IgD-negative memory B cell (primary cell): ENCODE measurements around the gene DPH2. TPM values are rescaled to one million over a fixed set of nuclear protein-coding genes. Genes with fewer than 3 reads are reported as not detected.

ENCODE experiments used
- H3K27ac Mint-ChIP-seq, 3 donors: one replicate each; pipeline ENCODE4 v1.8.0; 2020 to 2022; ENCODE audit warnings: mild to moderate bottlenecking in 3 of 3, mixed read lengths in 3 of 3, moderate library complexity in 1 of 3
- H3K27me3 Mint-ChIP-seq: one replicate; pipeline ENCODE4 v1.8.0; 2021; ENCODE audit warnings: mixed read lengths
- H3K36me3 Mint-ChIP-seq: one replicate; pipeline ENCODE4 v1.8.0; 2020; ENCODE audit warnings: mild to moderate bottlenecking, mixed read lengths
- H3K4me1 Mint-ChIP-seq, 3 donors: one replicate each; pipeline ENCODE4 v1.8.0; 2020 to 2022; ENCODE audit warnings: mixed read lengths in 3 of 3, mild to moderate bottlenecking in 1 of 3
- H3K4me3 Mint-ChIP-seq, 4 donors: one replicate each; pipeline ENCODE4 v1.8.0; 2020 to 2022; ENCODE audit warnings: mild to moderate bottlenecking in 4 of 4, mixed read lengths in 4 of 4, moderate library complexity in 3 of 4
- H3K9me3 Mint-ChIP-seq, 3 donors: one replicate each; pipeline ENCODE4 v1.8.0; 2020 to 2021; ENCODE audit warnings: mixed read lengths in 3 of 3, mild to moderate bottlenecking in 1 of 3
- polyA plus RNA-seq: library from polyadenylated mRNA; unstranded; fragments of 300-500 nt; fragmentation: Illumina TruSeq; gene quantifications from one replicate; pipeline ENCODE4 v1.2.3, GENCODE V29; 2021

DPH2 gene
- 38.4 TPM for polyA plus RNA-seq

GRCh38 chr1:43969746-43970466 is at the start of gene DPH2:
Gene DPH2, plus strand, starts transcription at chr1:43970010. Its CDS starts 166 bp downstream, at chr1:43970176.
- H3K4me3 Mint-ChIP-seq = peak within 1 kb of the TSS; percentile 93 to 99 (median 96)
- H3K9me3 Mint-ChIP-seq = peaks cover 0 to 2% (median 0%) of the 10 kb centered on the region in 3 donors
- H3K4me1 Mint-ChIP-seq = peaks cover 15 to 16% (median 16%) of the 10 kb centered on the region in 3 donors
- H3K27ac Mint-ChIP-seq = peak within 1 kb of the TSS; percentile 40 to 92 (median 63)
- peaks cover 2% of the 10 kb centered on the region for H3K36me3 Mint-ChIP-seq
- H3K27me3 Mint-ChIP-seq = no peaks in the 10 kb centered on the region

GRCh38 chr1:43921022-43921421 is 48.8 kb upstream of the DPH2 start:
- peaks cover 10% of the 10 kb centered on the region for H3K36me3 Mint-ChIP-seq
- peak overlapping the region in 1 of 4 donors; percentile 38 for H3K4me3 Mint-ChIP-seq

GRCh38 chr1:43924516-43924915 is 45.3 kb upstream of the DPH2 start:
- Mint-ChIP-seq H3K27me3 (no peaks in the 10 kb centered on the region), H3K4me3 (no peak overlapping the region), H3K27ac (no peak overlapping the region), H3K36me3 (peaks cover 10% of the 10 kb centered on the region), H3K4me1 (no peaks in the 10 kb centered on the region), H3K9me3 (no peaks in the 10 kb centered on the region)

More at GRCh38 chr1:43921022-43921421, 48.8 kb upstream of the DPH2 start:
- no peaks in the 10 kb centered on the region for H3K4me1 Mint-ChIP-seq
- H3K27me3 Mint-ChIP-seq = no peaks in the 10 kb centered on the region
- H3K9me3 Mint-ChIP-seq = no peaks in the 10 kb centered on the region
- H3K27ac Mint-ChIP-seq = no peak overlapping the region

GRCh38 chr1:43925846-43926245 is 44.0 kb upstream of the DPH2 start:
- H3K4me1 Mint-ChIP-seq = no peaks in the 10 kb centered on the region
- no peaks in the 10 kb centered on the region for H3K9me3 Mint-ChIP-seq
- no peak overlapping the region for H3K4me3 Mint-ChIP-seq
- no peaks in the 10 kb centered on the region for H3K27me3 Mint-ChIP-seq
- no peak overlapping the region for H3K27ac Mint-ChIP-seq
- peaks cover 10% of the 10 kb centered on the region for H3K36me3 Mint-ChIP-seq

GRCh38 chr1:43930168-43930948 is 39.5 kb upstream of the DPH2 start:
- H3K27me3 Mint-ChIP-seq = peaks cover 19% of the 10 kb centered on the region
- no peak overlapping the region for H3K27ac Mint-ChIP-seq
- no peak overlapping the region for H3K4me3 Mint-ChIP-seq

GRCh38 chr1:43930949-43931275 is 38.9 kb upstream of the DPH2 start:
- Mint-ChIP-seq H3K27me3 (peaks cover 25% of the 10 kb centered on the region), H3K9me3 (no peaks in the 10 kb centered on the region), H3K4me3 (no peak overlapping the region), H3K27ac (no peak overlapping the region), H3K4me1 (peaks cover 0 to 8% (median 4%) of the 10 kb centered on the region in 3 donors), H3K36me3 (peaks cover 2% of the 10 kb centered on the region)

More at GRCh38 chr1:43930168-43930948, 39.5 kb upstream of the DPH2 start:
- H3K9me3 Mint-ChIP-seq = no peaks in the 10 kb centered on the region
- peaks cover 0 to 6% (median 4%) of the 10 kb centered on the region in 3 donors for H3K4me1 Mint-ChIP-seq
- peaks cover 3% of the 10 kb centered on the region for H3K36me3 Mint-ChIP-seq

- peaks cover 0 to 8% (median 4%) of the 10 kb centered on the region in 3 donors for H3K4me1 Mint-ChIP-seq
- no peak overlapping the region for H3K4me3 Mint-ChIP-seq
- H3K36me3 Mint-ChIP-seq = no peaks in the 10 kb centered on the region
These were observed 37.8 kb upstream of the DPH2 start for GRCh38 chr1:43931711-43932660.

GRCh38 chr1:43932786-43933385 is 36.9 kb upstream of the DPH2 start:
- Mint-ChIP-seq H3K4me3 (peak overlapping the region in 2 of 4 donors; percentile 33 to 41), H3K27me3 (peaks cover 25% of the 10 kb centered on the region), H3K9me3 (no peaks in the 10 kb centered on the region), H3K27ac (peak overlapping the region in 2 of 3 donors; percentile 9 to 16), H3K36me3 (no peaks in the 10 kb centered on the region), H3K4me1 (peaks cover 0 to 8% (median 4%) of the 10 kb centered on the region in 3 donors)

More at GRCh38 chr1:43931711-43932660, 37.8 kb upstream of the DPH2 start:
- peaks cover 25% of the 10 kb centered on the region for H3K27me3 Mint-ChIP-seq
- H3K9me3 Mint-ChIP-seq = no peaks in the 10 kb centered on the region
- no peak overlapping the region for H3K27ac Mint-ChIP-seq

- Mint-ChIP-seq H3K4me1 (peaks cover 0 to 8% (median 4%) of the 10 kb centered on the region in 3 donors), H3K9me3 (no peaks in the 10 kb centered on the region), H3K27ac (peak within 1 kb of the TSS; percentile 9 to 31 (median 16)), H3K4me3 (peak within 1 kb of the TSS in 3 of 4 donors; percentile 25 to 72 (median 51)), H3K36me3 (peaks cover 2% of the 10 kb centered on the region), H3K27me3 (peaks cover 25% of the 10 kb centered on the region)
These were observed 36.3 kb upstream of the DPH2 start, which contains the start of gene ARTN for GRCh38 chr1:43933386-43934100. Gene ARTN, plus strand, starts transcription at chr1:43933801. Its CDS starts 1,856 bp downstream, at chr1:43935657.

GRCh38 chr1:43934101-43934985 is 35.5 kb upstream of the DPH2 start:
- Mint-ChIP-seq H3K4me3 (peak overlapping the region in 3 of 4 donors; percentile 25 to 72 (median 51)), H3K27ac (peak overlapping the region in 1 of 3 donors; percentile 31), H3K36me3 (peaks cover 4% of the 10 kb centered on the region), H3K27me3 (peaks cover 25% of the 10 kb centered on the region), H3K9me3 (no peaks in the 10 kb centered on the region), H3K4me1 (peaks cover 0 to 8% (median 4%) of the 10 kb centered on the region in 3 donors)

- Mint-ChIP-seq H3K9me3 (no peaks in the 10 kb centered on the region), H3K4me3 (peak overlapping the region in 1 of 4 donors; percentile 72), H3K27me3 (peaks cover 25% of the 10 kb centered on the region), H3K36me3 (peaks cover 4% of the 10 kb centered on the region), H3K4me1 (peaks cover 0 to 8% (median 4%) of the 10 kb centered on the region in 3 donors), H3K27ac (no peak overlapping the region)
These were observed 34.9 kb upstream of the DPH2 start for GRCh38 chr1:43934986-43935324.

GRCh38 chr1:43935711-43936427 is 33.9 kb upstream of the DPH2 start:
- H3K36me3 Mint-ChIP-seq = peaks cover 4% of the 10 kb centered on the region

More at GRCh38 chr1:43935711-43936427, 33.9 kb upstream of the DPH2 start:
- peaks cover 25% of the 10 kb centered on the region for H3K27me3 Mint-ChIP-seq
- H3K9me3 Mint-ChIP-seq = no peaks in the 10 kb centered on the region
- no peak overlapping the region for H3K27ac Mint-ChIP-seq
- peak overlapping the region in 2 of 4 donors; percentile 60 to 85 for H3K4me3 Mint-ChIP-seq
- H3K4me1 Mint-ChIP-seq = peaks cover 0 to 8% (median 4%) of the 10 kb centered on the region in 3 donors
